HG03097 (cell line): ENCODE data around the gene TNNT3.
"Not testable (repeated sequence)": the region's sequence is repeated elsewhere in the genome, so short reads cannot be mapped to it uniquely, and the experiment has no call there.

Source experiments
- ATAC-seq: cut with Tn5 transposase; IDR thresholded peaks from one replicate; pipeline ENCODE4 v1.9.1; 2021; ENCODE audit not compliant: unreplicated experiment, low FRiP score

The TNNT3 gene

DNA sequence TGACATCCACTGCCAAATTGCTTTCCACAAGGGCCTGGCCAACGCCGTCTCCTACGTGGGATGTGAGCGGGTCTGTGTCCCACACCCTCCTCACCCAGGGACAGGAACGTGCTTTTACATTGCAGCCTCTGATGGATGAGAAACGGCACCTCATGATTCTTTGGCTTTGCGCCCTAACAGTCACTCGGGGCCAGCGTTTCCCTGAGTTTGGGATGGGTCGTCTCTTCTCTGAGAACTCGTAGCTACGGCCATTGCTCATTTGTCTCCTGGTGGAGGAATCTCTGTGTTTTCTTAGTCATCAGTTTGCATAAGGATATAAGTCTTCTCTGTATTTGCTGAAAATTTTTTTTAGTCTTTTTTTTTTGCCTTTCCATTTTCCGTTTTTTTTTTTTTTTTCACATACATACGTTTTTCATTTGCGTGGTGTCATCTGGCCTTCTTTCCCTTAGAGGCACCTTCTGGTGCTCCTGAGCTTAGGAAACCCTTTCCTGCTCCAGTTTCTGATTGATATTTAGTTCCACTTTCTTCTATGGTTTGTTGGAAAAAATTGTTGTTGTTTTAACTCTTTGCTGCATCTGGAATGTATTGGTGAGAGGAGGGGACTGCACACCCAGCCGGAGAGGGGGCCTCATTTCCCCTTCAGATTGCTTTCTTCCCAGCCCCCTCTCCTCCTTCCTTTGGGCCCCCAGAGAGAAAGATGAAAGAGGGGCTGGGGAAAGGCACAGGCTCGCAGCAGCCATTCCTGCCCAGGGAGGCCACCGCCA lies 12.0 kb downstream of the TNNT3 start:
- ATAC-seq: no peak

DNA sequence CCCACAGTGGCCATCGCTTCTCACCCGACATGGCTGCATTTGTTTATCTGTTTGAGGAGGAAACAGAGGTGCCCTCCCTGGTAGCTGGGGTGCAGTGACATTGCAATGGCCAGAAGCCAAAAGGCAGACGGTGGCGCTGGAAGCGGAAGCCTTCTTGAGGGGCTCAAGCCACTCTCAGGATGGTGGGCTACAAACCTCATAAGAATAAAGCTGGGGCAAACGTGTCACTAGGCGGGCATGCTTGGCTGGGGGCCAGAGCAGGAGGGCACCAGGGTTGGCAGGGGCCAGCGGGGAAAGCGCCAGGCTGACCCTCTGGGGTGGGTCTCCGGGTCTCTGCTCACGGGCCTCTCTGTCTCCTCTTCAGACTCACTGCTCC lies 12.6 kb downstream of the TNNT3 start:
- ATAC-seq: no peak

DNA sequence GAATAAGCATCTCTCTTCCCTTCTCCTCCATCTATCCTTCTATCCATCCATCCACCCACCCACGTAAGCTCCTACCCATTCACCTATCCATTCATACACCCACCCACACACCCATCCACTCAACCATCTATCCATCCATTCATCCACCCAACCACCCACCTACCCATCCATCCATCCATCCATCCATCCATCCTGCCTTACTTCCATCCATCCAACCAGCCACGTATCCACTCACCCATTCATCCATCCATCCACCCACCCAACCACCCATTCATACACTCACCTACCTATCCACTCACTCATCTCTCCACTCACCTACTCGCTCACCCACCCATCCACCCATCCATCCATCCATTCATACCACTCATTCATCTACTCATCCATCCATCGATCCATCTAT lies 13.2 kb downstream of the TNNT3 start:
- ATAC-seq: no peak

DNA sequence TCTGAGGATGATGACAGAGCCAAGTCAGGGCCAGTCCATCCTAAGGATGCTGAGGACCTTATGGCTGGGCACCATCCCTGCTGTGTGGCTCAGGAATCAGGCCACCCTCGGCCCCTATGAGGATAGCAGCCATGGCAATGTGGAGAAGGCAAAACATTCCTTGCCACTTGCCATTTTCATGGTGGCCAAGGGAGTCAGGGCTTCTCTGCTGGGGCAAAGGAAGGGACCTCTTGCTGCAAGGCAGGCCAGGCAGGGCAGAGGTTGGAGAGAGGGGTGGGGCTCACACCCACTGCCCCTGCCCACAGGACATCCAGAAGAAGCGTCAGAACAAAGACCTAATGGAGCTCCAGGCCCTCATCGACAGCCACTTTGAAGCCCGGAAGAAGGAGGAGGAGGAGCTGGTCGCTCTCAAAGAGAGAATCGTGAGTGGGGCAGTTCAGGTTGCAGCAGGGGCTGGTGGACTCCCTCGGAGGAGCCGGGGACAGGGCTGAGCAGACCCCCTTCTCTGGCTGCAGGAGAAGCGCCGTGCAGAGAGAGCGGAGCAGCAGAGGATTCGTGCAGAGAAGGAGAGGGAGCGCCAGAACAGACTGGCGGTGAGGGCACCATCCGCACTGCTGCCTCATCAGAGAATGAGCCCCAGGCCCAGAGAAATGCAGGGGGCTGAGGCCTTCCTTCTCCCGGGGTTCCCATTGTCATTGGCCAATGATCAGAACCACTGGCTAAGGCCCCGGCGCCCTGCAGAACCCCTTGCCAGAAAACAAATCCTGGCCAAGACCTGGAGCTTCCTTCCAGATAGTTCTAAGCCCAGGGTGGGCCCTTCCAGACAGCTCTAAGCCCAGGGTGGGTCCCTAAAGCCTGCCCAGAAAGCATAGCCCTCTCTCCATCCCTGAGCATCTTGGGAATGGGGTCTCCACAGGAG lies 14.2 kb downstream of the TNNT3 start:
- ATAC-seq: no peak

DNA sequence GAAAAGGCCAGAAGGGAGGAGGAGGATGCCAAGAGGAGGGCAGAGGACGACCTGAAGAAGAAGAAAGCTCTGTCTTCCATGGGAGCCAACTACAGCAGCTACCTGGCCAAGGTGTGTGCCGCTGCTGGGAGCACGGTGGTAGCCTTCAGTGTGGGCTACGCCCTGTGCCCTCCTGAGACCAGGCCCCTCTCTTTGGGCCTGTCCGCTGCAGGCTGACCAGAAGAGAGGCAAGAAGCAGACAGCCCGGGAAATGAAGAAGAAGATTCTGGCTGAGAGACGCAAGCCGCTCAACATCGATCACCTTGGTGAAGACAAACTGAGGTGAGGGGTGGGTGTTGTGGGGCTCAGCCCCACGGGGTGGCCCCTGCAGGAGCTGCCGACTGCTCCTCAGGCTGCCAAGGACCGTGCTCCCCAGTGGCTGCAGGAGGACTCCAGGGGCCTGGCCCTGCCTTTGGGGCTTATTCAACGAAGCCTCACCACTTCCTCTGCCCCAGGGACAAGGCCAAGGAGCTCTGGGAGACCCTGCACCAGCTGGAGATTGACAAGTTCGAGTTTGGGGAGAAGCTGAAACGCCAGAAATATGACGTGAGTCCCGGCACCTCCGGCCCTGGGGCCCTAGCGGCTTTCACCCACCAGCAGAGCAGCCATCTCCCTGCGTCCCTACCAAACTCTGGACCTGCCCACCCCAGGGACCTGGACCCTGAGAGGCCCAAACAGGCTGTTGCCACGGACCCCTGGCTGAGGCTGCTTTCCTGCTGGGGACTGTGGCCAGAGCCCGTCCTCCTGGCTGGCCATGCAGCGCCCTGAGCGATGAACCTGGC lies 15.0 kb downstream of the TNNT3 start:
- no peak for ATAC-seq

DNA sequence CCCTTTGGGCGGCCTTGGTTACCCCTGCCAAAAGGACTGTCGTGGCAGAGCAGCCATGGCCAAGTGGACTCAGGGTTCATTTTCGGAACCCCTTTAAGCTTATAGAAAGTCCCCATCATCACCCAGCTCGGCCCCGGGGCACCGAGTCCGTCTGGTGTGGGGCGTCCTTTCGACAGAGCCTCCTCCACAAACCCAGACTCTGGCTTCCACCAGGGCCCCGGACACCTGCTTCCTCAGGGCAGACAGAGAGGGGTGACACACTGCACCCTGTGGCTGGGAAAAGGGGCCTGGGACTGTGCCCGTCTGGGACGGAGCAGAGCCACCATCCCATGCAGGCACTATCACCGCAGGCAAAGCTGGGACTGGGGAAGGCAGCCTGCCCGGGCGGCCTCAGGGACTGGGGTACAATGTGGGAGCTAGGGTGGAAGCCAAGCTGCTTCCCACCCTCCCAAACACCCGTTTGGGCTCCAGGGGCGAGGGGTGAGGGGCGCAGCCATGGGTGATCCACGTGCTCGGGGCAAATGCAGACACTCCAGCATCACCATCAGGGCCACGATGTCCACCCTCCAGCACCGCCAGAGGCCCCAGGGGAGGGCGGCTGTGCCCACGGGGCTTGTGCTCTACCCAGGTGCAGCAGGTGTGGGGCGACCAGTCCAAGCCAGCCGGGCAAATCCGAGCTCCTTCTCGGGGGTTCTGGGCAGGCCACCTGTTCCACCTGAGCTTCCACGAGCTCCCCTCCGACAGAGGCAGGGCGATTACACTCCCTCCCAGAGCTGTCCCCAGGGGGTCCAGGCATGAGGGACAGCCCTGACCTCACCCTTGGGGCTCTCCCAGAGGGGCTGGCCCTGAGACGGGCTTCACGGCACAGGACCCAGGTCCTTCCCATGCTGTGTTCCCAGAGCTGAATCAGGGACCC lies 15.9 kb downstream of the TNNT3 start:
- no peak for ATAC-seq

DNA sequence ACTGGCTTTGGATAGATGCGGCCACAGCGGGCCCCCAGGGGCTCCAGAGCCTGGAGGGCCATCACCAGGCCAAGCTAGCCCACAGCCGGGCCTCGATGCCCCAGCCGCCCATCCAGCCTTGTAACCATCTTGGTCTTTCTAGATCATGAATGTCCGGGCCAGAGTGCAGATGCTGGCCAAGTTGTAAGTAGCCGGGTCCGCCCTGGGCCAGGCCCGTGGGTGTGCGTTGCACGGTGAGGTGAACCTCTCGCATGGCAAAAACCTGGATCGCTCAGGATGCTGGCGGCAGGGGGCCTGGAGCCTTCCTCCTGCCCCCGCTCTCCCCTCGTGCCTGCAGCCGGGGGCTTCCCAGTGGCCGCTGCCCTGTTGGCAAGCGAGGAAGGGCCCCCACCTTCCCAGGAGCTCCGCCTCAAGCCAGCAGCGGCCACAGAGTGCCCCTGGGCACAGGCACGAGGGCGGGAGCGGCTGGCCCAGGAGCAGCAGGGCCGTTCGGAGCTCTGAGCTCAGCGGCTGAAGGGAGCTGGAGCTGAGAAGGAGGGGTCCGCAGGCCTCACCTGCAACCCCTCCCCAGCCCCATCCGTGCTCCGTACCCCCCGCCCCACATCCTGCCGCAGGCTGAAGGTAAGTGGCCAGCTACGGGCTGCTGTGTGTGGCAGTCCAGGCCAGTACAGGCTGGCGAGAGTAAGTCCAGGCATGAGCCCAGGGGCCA lies 16.7 kb downstream of the TNNT3 start:
- ATAC-seq: no peak

DNA sequence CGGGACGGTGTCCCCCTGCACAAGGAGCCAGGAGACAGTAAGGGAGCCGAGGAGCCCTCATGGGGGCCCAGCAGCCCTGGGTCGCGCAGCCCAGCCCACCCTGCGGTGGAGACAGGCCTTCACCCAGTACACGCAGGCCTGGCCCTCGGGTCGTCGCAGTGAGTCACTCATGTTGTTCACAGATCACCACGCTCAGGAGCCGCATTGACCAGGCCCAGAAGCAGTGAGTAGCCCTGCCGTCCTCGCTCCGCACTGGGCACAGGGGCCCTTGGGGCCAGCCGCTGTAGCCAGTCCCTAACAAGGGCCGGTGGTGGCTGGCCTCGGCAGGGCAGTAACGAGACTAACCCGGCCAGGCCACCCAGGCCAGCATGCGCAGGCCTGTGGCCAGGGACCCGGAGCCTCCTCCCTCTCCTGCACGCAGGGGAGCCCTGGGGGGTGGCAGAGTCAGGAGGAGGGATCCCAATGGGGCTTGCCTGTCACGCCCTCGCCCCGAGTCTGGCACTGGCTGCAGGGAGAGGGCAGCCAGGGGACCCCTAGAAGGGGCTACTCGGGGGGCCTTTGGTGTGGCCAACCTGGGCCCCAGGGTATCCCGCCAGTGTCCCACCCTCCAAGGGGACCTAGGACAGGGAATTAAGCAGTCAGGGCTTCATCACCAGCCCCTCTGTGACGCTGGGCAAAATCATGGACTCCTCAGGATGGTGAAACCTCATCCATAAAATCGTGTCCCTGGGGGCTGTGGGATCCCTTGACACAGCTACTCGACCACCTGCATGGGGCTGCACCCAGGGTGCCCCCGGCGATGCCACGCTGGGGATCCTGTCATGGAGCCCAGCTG lies 17.5 kb downstream of the TNNT3 start:
- no peak for ATAC-seq

DNA sequence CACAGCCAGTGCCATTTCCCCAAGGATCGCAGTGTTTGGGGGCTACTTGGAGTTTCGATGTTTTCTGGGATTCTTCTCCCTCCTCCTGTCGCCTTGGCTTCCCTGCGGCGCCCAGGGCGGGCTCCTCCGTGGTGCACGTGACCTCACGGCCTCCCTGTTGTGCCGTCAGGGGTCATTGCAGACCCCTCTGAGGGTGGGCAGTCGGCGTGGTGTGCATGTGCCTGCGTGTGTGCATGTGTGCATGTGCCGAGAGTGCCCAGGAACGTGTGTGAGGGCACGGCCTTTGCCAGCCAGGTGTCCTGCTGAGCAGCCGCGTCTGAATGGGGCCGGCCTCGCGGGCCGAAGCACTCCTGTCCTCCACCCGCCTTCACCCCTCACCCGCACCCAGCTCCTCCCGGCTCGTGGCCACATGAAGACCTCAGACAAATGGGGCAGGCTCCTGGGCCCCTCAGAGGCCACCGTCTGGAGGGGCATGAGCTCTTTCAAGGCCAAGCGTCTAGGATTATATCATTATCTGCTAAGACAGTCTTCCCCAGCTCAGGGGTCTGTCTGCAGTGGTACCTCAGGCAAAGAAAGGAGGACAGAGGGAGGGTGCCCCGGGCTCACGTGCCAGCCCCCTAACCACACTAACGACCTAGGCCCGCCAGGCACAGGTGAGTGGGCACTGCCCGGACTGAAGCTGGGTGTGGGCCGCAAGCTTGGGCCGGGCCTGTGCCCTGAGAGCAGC lies 18.3 kb downstream of the TNNT3 start:
- ATAC-seq: no peak

DNA sequence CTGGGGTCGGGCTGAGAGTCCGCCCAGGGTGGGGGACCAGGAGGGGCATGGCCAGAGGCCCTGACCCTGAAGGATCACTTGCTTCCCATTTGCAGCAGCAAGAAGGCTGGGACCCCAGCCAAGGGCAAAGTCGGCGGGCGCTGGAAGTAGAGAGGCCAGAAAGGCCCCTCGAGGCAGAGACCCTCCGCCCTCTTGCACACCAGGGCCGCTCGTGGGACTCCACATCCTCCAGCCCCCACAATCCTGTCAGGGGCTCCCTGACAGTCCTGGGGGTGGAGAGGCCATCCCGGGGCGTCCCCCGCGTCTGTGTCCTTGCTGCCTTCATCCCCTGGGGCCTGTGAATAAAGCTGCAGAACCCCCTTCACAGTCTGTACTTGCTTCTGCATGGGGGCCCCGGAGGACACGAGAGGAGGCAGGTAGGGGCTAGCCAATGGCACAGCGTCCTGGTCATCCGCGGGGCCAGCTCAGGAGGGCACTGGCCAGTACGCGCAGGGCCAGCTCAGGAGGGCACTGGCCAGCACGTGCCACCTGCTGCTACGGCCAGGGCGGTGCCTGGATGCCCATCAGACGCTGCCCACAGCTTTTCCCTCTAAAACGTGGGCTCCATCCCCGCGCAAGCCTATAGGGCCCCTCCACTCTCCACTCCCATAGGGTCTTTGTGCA lies 19.0 kb downstream of the TNNT3 start:
- no peak for ATAC-seq

DNA sequence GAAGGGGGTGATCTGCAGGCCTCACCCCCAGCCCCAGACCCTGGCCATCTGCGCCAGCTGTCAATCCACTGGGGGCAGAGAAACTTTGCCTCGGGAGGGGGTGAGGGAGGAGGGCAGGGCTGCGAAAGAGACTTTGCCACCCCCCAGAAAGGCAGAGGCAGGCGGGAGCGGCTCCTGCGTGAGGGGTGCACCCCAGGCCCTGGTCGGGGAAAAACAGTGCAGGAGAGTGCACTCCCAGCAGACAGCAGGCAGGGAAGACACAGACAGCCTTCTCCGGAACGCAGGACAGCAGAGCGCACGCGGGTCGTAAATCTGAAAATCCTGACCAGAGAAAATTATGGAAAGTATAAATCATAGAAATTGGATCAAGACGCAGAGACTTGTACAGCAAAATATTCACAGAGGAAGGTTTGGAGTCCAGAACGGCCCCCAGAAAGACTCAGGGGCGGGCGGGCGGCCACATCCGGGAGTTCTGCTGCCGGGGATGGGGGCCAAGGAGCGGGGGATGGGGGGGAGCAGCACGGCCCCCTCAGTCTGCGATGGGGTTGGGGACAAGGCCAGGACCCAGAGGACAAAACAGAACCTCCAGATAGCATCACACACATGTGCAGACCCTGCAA lies 19.6 kb downstream of the TNNT3 start:
- ATAC-seq: no peak

DNA sequence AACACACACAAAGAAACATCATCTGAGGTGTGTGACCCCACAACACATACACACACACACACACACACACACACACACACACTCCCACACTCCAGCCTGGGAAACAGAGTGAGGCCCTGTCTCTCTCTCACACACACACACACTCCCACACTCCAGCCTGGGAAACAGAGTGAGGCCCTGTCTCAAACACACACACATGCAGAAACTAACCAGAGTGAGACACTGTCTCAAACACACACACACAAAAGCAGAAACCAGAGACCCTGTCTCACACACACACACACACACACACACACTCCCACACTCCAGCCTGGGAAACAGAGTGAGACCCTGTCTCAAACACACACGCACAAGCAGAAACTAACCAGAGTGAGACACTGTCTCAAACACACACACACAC lies 20.3 kb downstream of the TNNT3 start:
- ATAC-seq: not testable (repeated sequence)

DNA sequence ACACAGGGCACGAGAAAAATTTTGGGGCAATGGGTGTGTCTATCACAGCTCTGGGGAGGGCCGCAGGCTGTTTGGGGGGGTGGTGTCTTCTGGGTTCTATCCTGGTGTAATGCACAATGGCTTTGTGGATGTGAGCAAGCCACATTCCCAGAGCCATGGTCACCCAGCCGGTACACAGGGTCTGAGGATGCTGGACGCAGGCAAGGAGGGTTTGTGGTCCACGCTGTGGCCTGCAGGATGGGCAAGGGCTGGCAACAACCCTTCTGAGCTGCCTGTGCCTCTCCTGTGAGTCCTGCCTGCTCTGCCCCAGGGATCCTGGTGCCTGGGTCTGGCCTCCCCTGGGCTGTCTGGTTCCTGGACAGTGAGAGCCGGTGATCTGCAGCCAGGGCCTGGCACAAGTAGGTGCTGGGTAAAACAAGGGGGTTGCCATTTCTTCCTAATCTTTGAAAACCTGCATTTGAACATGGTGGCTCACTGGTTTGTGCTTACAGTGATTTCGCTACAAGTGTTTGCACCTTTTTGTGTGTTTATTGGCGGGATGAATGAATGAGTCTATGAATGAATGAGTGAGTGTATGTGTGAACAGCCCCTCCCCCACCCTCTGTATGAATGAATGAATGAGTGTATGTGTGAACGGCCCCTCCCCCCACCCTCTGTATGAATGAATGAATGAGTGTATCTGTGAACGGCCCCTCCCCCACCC lies 23.2 kb downstream of the TNNT3 start:
- no peak for ATAC-seq

DNA sequence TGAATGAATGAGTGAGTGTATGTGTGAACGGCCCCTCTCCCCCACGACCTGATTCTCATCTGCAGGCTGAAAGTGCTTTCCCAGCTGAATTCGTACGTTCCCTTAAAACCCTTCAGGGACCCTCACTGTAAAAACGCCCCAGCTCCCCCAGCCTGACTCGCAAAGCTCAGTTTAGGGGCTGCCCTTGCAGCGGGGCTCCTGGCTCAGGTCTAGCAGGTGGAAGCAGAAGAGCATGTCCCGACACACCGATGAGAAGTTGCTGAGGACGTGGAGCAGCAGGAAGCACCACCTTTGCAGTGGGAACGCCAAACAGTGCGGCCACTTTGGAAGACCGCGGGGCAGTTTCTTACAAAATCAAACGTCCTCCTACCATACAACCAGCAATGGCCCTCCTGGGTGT lies 24.1 kb downstream of the TNNT3 start:
- ATAC-seq: no peak

DNA sequence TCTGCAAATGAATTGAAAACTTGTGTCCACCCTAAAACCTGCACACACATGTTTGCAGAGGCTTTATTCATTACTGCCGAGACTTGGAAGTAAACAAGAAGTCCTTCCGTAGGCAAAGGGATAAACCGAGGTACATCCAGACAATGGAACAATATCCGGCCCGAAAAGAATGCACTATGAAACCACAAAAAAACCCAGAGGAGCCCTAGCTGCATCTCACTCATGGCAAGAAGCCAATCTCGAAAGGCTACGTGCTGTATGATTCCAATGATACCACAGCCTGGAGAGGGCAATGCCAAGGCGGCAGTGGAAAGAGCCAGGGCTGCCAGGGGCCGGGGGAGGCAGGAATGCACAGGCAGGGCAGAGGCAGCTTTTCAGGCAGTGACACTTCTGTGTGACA lies 24.5 kb downstream of the TNNT3 start:
- ATAC-seq: no peak

DNA sequence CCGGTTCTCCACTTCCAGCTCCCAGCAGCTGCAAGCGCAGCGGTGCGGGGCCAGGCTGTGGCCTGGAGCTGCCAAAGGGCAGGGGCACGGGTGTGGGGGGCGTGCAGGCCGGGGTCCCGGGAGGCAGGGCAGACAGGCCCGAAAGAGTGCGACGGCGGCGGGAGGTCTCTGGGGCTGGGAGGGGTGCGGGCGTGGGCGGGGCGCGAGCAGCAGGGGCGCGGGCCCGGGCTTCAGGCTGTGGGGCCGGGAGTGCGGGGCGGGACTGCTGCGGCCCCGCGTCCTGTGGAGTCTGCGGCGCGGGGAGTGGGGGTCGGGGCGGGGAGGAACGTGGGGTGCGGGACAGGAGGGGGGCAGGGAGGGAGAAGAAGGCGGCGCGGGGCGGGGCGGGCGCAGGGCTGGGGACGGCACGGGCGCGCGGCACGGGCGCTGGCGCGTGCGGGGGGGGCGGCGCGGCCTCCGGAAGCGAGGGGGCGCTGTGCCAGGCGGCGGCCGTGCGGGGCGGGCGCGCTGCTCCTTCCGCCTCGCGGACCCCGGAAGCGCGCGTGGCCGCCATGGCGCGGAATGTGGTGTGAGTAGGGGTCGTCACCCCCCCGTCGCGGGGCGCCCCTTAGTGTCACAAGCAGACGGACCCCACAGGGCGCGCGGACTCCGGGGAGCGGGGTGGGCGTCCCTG lies 27.4 kb downstream of the TNNT3 start, which contains the start of gene MRPL23:
Gene MRPL23, plus strand, starts transcription at position 521 of the 673 bp plus-strand sequence. Its CDS starts 31 bp downstream, at position 552.
- ATAC-seq: no peak
